GM19035 (cell line): ENCODE measurements around the gene ZNF619.
A peak's percentile ranks its signal among the peaks of the same experiment; 100 is the strongest.

Experiments used
- ATAC-seq: cut with Tn5 transposase; IDR thresholded peaks from one replicate; pipeline ENCODE4 v1.9.1; 2021; ENCODE audit not compliant: unreplicated experiment

The ZNF619 gene

GRCh38 chr3:40464339-40465110 lies 12.4 kb upstream of the ZNF619 start:
- no peak for ATAC-seq

GRCh38 chr3:40465111-40465407 lies 11.9 kb upstream of the ZNF619 start:
- ATAC-seq, result no peak

DNA sequence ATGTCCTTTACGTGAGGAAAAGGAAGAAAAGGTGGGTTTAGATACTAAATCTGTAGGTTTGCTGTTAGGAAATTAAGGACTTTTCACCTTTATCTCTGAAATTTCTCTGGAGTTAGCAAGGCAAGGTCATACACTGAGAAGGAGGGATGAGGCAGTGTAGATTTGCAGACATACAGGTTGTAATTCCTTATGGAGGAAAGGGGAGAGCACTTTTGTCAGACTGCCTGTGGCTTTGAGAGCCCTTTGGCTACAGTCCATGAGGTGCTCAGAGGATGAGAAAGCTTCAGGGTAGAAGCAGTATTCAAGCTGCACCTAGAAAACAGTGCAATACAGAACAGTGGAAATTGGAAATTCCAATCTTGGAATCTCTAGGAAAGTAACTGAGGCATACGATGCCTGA lies 11.5 kb upstream of the ZNF619 start:
- no peak for ATAC-seq

DNA sequence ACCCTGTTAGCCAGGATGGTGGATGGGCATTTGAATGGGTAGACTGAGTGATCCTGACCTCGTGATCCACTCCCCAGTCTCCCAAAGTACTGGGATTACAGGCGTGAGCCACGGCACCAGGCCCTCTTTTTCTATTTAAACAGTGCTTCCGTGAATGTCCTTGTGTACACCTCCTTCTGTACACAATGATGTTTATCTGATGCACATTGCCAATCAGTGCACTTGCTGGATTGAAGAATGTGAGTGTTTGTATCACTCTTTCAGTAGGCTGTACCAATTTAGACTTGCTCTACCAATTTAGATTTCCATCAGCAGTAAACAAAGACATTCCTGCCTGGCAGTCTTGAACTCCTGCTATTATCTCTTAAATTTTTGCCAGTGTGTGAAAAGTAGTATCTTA lies 8.9 kb upstream of the ZNF619 start:
- ATAC-seq, result no peak

GRCh38 chr3:40470701-40471100 lies 6.2 kb upstream of the ZNF619 start:
- no peak for ATAC-seq

DNA sequence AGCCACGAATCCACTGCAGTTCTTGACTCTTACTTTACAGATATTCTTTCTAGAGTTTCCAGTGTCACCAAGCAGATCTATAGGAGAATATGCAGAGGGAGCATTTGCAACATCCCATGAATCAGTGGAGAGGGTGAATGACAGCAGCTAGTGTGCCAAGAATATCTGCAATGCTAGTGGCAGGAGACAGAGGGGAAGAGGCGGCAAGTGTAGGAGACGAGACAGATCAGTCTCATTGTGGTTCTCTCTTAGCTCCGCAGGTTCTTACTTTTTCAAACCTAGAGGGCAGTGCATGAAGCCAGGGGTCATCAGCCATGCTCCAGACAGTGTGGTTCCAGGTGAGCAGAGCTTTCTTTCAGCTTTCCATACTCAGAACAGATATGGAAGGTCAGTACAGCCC lies 744 bp downstream of the ZNF619 start:
- no peak for ATAC-seq

GRCh38 chr3:40487172-40487571 lies 10.2 kb downstream of the ZNF619 start:
- no peak for ATAC-seq

- ATAC-seq, result no peak
Measured at GRCh38 chr3:40490916-40491315, 14.0 kb downstream of the ZNF619 start.

- no peak for ATAC-seq
Measured at GRCh38 chr3:40494698-40495097, 17.8 kb downstream of the ZNF619 start.

DNA sequence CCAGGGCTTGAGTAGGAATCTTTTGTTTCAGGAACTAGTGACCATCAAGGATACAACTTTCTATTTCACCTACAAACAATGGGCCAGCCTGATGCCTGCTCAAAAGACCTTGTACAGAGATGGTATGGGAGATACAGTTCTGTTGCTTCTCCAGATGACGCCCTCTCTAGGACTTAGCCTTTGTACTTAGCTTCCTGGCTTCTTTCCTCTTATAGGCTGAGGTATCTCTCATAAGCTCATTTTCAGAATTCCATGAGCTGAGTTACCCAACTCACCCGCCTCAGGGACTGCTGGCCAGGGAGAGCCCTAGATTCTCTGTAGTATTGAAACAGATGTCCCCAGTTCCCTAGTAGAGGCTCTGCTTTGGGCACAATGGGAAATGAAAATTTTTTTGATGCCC lies 20.4 kb downstream of the ZNF619 start:
- no peak for ATAC-seq

- no peak for ATAC-seq
Measured at GRCh38 chr3:40499952-40500351, 23.0 kb downstream of the ZNF619 start.

- ATAC-seq, result no peak
Measured at GRCh38 chr3:40502034-40502433, 25.1 kb downstream of the ZNF619 start.

DNA sequence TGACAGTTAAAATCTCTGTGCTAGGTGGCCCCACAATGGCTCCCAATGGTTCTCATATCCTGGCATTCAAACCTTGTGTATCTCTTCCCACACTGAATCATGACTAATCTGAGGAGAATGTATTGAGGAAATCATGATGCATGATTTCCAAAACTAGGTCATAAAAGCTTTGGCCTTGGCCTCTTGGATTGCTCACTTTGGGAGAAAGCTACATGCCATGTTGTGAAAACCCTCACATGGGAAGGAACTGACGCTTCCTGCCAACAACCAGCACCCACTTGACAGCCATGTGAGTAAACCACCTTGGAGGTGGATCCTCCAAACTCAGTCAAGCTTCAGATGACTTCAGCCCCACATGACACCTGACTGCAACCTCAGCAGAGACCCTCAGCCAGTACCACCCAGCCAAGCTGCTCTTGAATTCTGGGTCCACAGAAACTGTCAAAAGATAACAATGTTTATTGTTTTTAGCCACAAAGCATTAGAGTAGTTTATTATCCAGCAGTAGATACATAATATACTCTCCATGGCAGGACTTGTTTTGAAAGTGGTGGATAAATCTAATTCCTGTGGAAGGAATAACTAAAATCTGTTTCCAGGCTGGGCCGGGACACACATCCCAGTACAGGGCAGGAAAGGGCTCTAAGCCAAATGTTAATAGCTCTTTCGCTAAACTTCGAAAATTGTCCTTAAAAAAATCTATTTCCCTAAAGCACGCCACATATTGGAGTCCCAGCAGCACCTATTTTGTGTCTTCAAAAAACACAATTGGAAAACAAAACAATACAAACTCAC lies 27.9 kb downstream of the ZNF619 start:
- no peak for ATAC-seq

GRCh38 chr3:40505599-40506462 lies 28.9 kb downstream of the ZNF619 start, which contains the start of gene ZNF620:
Gene ZNF620 (plus strand): TSS chr3:40506039. CDS start chr3:40506353, 314 bp downstream.
- ATAC-seq, result peak; percentile 69

GRCh38 chr3:40511031-40511718 lies 34.3 kb downstream of the ZNF619 start:
- ATAC-seq, result no peak

- no peak for ATAC-seq
Measured at GRCh38 chr3:40516201-40516600, 39.3 kb downstream of the ZNF619 start.

GRCh38 chr3:40518067-40518466 lies 41.1 kb downstream of the ZNF619 start:
- no peak for ATAC-seq

DNA sequence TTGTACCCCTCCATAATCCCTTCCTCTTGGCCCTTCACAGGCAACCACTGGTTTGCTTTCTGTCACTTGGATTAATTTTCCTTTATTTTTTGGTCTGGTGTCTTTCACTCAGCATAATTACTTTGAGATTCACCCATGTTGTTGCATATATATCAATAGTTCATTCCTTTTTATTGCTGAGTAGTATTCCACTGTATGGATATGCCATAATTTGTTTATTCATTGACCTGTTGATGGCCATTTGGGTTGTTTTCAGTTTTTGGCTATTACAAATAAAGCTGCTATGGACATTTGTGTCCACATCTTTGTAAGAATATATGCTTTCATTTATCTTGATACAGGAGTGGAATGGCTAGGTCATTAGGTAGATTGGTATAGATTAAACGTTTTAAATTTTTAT lies 41.9 kb downstream of the ZNF619 start:
- no peak for ATAC-seq

DNA sequence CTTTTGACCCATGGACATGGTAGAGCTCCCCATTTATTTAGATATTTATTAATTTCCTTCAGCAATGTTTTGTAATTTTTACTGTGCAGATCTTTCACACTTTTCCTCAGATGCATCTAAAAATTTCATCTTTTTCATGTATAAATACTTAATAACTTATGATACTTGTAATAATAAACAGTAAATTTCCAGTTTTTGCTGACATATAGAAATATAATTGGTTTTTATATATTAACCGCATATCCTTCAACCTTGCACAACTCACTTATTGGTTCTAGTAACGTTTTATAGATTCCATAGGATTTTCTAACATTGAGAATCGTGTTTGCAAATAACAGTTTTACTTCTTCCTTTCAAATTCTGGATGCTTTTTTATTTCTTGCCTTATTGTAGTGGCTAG lies 44.3 kb downstream of the ZNF619 start:
- ATAC-seq, result no peak

DNA sequence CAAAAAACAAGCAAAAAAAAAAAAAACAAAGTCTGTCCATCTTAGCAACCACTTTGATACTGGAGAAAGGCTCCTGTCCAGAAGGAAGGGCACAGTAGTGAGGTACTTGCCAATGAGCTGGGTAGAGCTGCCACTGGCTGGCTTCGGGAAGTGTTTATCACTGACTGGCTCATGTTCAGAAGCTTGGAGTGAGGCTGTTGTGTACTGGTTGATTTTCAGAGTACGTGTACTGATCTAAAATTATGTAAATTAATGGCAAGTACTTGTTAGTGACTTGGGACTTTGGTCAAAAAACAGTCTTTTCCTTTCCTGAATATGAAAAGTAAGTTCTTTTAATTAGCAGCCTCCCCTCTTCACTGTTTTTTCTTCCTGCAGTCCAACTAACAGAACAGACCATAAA lies 46.9 kb downstream of the ZNF619 start:
- ATAC-seq, result no peak

DNA sequence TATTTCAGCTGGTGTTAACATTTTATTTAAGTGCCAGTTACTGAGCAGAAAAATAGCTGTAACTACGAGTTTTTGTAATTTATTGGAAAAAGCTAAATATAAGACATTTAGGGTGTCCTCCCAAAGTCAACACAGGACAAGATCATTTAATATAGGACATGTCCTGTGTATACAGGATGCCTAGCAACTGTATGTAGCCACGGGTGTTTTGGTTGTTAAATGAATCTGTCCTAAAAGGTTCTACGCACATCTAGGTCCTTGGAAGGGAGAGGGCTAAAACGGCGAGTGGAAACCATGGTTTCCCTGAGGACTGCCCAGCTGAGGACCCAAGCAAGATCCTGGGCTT lies 47.3 kb downstream of the ZNF619 start:
- ATAC-seq, result peak; percentile 29
